HEK293 (cell line): ENCODE data around the gene SKOR1.
A peak's percentile ranks its signal among the peaks of the same experiment; 100 is the strongest.

Source experiments
- CTCF ChIA-PET: fragments of 350-600 bp; formaldehyde crosslinking; extraction: SDS; loops from one replicate; lab custom pipeline; 2021; ENCODE audit warnings: antibody characterized with exemption; lab: Yijun Ruan, JAX
- POLR2A ChIA-PET: fragments of 300-600 bp; formaldehyde crosslinking; extraction: SDS; loops from one replicate; lab custom pipeline; 2020; ENCODE audit warnings: antibody characterized with exemption, inconsistent platforms; lab: Yijun Ruan, JAX
- H3K27ac ChIP-seq: fragments of 200-500 bp; sonication (Bioruptor generic); 2 replicates; pipeline ENCODE4 v1.5.1; 2014; ENCODE audit warnings: low read depth, low read length, control low read depth, inconsistent platforms; ENCODE audit errors: extremely low read depth
- H3K36me3 ChIP-seq, 2 experiments: fragments of 200-500 bp in 1 of 2; sonication (Bioruptor generic) in 1 of 2; 1 replicate in 1 of 2; 2 replicates in 1 of 2; pipeline ENCODE4 v1.5.1; 2014 to 2017; ENCODE audit warnings: inconsistent platforms in 2 of 2, low read length in 2 of 2; ENCODE audit not compliant: control insufficient read depth in 2 of 2, insufficient read depth in 1 of 2
- H3K4me1 ChIP-seq: fragments of 200-500 bp; sonication (Bioruptor generic); 2 replicates; pipeline ENCODE4 v1.5.1; 2014; ENCODE audit warnings: mild to moderate bottlenecking, low read length, inconsistent platforms; ENCODE audit not compliant: control insufficient read depth, insufficient read depth
- H3K4me3 ChIP-seq: 2 replicates; pipeline ENCODE4 v1.5.1; 2011; ENCODE audit warnings: low read depth, mild to moderate bottlenecking, control low read depth, low read length, moderate library complexity
- H3K9me3 ChIP-seq: fragments of 200-500 bp; sonication (Bioruptor generic); 2 replicates; pipeline ENCODE4 v1.5.1; 2014; ENCODE audit warnings: low read depth, low read length, inconsistent platforms; ENCODE audit not compliant: control insufficient read depth, insufficient read depth
- BCL6B ChIP-seq: fragments of 450-650 bp; formaldehyde crosslinking; IDR thresholded peaks from 2 replicates; pipeline ENCODE4 v1.5.1; 2017; ENCODE audit warnings: missing biosample characterization, missing genetic modification characterization
- EGR2 ChIP-seq: fragments of 450-650 bp; formaldehyde crosslinking; IDR thresholded peaks from 2 replicates; pipeline ENCODE4 v1.5.1; 2016; ENCODE audit warnings: low read depth, missing biosample characterization, missing genetic modification characterization
- GLIS1 ChIP-seq: fragments of 450-650 bp; formaldehyde crosslinking; IDR thresholded peaks from 2 replicates; pipeline ENCODE4 v1.5.1; 2016; ENCODE audit warnings: missing biosample characterization, missing genetic modification characterization
- HIC1 ChIP-seq: fragments of 450-650 bp; formaldehyde crosslinking; IDR thresholded peaks from 2 replicates; pipeline ENCODE4 v1.5.1; 2016; ENCODE audit warnings: missing biosample characterization, missing genetic modification characterization
- INSM2 ChIP-seq: fragments of 450-650 bp; formaldehyde crosslinking; IDR thresholded peaks from 2 replicates; pipeline ENCODE4 v1.5.1; 2016; ENCODE audit warnings: missing biosample characterization, missing genetic modification characterization
- KLF1 ChIP-seq: fragments of 450-650 bp; formaldehyde crosslinking; IDR thresholded peaks from 2 replicates; pipeline ENCODE4 v1.5.1; 2016; ENCODE audit warnings: missing biosample characterization, missing genetic modification characterization
- PATZ1 ChIP-seq: fragments of 450-650 bp; formaldehyde crosslinking; IDR thresholded peaks from 2 replicates; pipeline ENCODE4 v1.5.1; 2016; ENCODE audit warnings: missing biosample characterization, missing genetic modification characterization
- SCRT2 ChIP-seq: fragments of 450-650 bp; formaldehyde crosslinking; IDR thresholded peaks from 2 replicates; pipeline ENCODE4 v1.5.1; 2016; ENCODE audit warnings: missing biosample characterization, missing genetic modification characterization
- TRIM28 ChIP-seq: IDR thresholded peaks from 2 replicates; pipeline ENCODE4 v1.6.1; 2011; ENCODE audit warnings: low read length, control low read depth, borderline replicate concordance
- ZIC2 ChIP-seq: fragments of 450-650 bp; formaldehyde crosslinking; IDR thresholded peaks from 2 replicates; pipeline ENCODE4 v1.5.1; 2016; ENCODE audit warnings: missing biosample characterization, missing genetic modification characterization
- ZNF398 ChIP-seq: fragments of 450-650 bp; formaldehyde crosslinking; IDR thresholded peaks from 2 replicates; pipeline ENCODE4 v1.5.1; 2017; ENCODE audit warnings: missing biosample characterization, missing genetic modification characterization
- ZNF610 ChIP-seq: fragments of 450-650 bp; formaldehyde crosslinking; IDR thresholded peaks from 2 replicates; pipeline ENCODE4 v1.5.1; 2016; ENCODE audit warnings: missing biosample characterization, missing genetic modification characterization, borderline replicate concordance
- ZNF692 ChIP-seq: fragments of 450-650 bp; formaldehyde crosslinking; IDR thresholded peaks from 2 replicates; pipeline ENCODE4 v1.5.1; 2016; ENCODE audit warnings: missing biosample characterization, missing genetic modification characterization
- ZNF776 ChIP-seq: fragments of 450-650 bp; formaldehyde crosslinking; IDR thresholded peaks from 2 replicates; pipeline ENCODE4 v1.5.0; 2017; ENCODE audit warnings: missing biosample characterization, missing genetic modification characterization, borderline replicate concordance

Gene SKOR1

GRCh38 chr15:67799801-67800205 lies 25.5 kb upstream of the SKOR1 start:
- H3K4me1 ChIP-seq, result no peaks in the 10 kb centered on the region
- H3K9me3 ChIP-seq, result no peaks in the 10 kb centered on the region; the same call in 1 of the 2 replicates
- no peaks in the 10 kb centered on the region for H3K36me3 ChIP-seq
- H3K27ac ChIP-seq, result no peak overlapping the region
- TF ChIP-seq HIC1, result no peak
- no peak for TF ChIP-seq BCL6B (tag by site-specific recombination)
- TF ChIP-seq ZNF398 (tag by site-specific recombination), result peak; percentile 83
- TF ChIP-seq TRIM28, result no peak
- 0 out of 2 replicates have a peak, but pooled peaks have one; percentile 4 for TF ChIP-seq ZNF692 (tag by site-specific recombination)
- peak; percentile 24; the same call in 1 of the 2 replicates for TF ChIP-seq KLF1
- TF ChIP-seq EGR2, result 0 out of 2 replicates have a peak, but pooled peaks have one; percentile 9
- TF ChIP-seq ZNF610 (tag by site-specific recombination), result no peak
- peak; percentile 96 for TF ChIP-seq ZIC2 (tag by site-specific recombination)
- peak; percentile 73 for TF ChIP-seq GLIS1 (tag by site-specific recombination)
- ChIA-PET CTCF (interaction anchor here (0.6 kb wide), 1 partner anchor 870 kb away, joined by 4 read pairs; no protein-coding TSS in a partner anchor), POLR2A (no interaction called here)
- no peak overlapping the region for H3K4me3 ChIP-seq

GRCh38 chr15:67801142-67801541 lies 24.2 kb upstream of the SKOR1 start:
- no peak overlapping the region for H3K27ac ChIP-seq
- no peaks in the 10 kb centered on the region for H3K4me1 ChIP-seq
- no peaks in the 10 kb centered on the region for H3K36me3 ChIP-seq
- TF ChIP-seq SCRT2, result peak; percentile 85
- no peak for TF ChIP-seq INSM2 (tag by site-specific recombination)
- no peak for TF ChIP-seq PATZ1
- TF ChIP-seq ZNF776, result no peak
- CTCF ChIA-PET, result no interaction called here
- POLR2A ChIA-PET, result no interaction called here
- H3K4me3 ChIP-seq, result no peak overlapping the region
- no peaks in the 10 kb centered on the region for H3K9me3 ChIP-seq
